GM12874 (cell line): ENCODE measurements around the gene SLC19A1.

Source experiments
- CTCF ChIP-seq: IDR thresholded peaks from 2 replicates; pipeline ENCODE4 v1.5.1; 2011; ENCODE audit warnings: low read depth, mild to moderate bottlenecking, control low read depth, low read length, moderate library complexity; ENCODE audit not compliant: insufficient read depth

Gene SLC19A1

DNA sequence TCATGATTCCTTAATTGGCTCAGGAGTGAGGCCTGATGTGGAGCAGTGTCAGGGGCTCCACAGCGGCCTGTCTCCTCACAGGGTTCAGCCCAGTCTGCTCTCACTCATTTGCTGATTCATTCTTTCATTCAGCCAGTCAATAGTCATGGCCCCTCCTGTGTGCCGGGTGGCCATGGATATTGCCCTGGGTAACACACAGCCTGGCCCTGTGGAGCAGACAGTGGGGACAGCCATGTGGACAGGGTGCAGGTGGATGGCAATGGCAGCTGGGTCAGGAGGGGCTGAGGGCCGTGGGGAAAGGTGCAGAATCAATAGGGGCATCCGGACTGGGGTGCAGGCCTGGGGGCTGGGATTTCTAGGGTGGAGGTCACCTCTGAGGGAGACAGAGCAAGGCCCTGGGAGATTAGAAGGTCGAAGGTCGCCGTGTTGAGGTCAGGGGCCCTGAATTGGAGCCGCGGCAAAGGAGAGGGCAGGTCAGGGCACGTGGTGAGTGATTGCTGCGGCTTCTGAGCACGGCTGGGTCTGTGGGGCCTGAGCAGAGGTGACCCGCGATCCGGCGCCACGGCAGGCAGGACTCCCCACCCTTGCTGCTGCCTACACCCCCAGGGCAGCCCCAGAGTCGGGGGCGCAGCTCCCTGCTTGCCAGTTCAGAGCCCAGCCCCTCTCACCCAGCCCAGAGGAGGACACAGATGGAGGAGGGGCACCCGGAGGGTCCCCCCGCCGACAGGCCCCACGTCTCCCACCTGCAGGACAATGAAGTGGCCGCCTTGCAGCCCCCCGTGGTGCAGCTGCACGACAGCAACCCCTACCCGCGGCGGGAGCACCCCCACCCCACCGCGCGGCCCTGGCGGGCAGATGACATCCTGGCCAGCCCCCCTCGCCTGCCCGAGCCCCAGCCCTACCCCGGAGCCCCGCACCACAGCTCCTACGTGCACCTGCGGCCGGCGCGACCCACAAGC, 33.4 kb downstream of the SLC19A1 start:
- TF ChIP-seq CTCF, result no peak

GRCh38 chr21:45507888-45508508, 34.2 kb downstream of the SLC19A1 start:
- no peak for TF ChIP-seq CTCF

DNA sequence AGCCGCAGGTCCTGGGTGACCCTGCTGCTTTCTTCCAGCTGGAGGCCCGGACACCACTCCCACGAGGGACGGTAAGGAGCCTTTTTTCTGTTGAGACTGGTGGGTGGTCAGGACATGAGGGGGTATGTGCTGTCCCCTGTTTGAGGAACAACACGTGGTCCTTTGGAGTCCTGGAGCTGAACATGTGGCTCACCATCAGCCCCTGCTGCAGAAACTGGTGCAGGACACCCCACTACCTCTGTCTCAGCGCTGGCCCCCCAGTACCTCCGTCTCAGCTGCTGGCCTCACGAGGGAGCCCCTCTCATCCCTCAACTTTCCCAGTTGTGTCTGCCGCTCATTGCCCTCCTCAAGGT, 34.7 kb downstream of the SLC19A1 start:
- no peak for TF ChIP-seq CTCF

DNA sequence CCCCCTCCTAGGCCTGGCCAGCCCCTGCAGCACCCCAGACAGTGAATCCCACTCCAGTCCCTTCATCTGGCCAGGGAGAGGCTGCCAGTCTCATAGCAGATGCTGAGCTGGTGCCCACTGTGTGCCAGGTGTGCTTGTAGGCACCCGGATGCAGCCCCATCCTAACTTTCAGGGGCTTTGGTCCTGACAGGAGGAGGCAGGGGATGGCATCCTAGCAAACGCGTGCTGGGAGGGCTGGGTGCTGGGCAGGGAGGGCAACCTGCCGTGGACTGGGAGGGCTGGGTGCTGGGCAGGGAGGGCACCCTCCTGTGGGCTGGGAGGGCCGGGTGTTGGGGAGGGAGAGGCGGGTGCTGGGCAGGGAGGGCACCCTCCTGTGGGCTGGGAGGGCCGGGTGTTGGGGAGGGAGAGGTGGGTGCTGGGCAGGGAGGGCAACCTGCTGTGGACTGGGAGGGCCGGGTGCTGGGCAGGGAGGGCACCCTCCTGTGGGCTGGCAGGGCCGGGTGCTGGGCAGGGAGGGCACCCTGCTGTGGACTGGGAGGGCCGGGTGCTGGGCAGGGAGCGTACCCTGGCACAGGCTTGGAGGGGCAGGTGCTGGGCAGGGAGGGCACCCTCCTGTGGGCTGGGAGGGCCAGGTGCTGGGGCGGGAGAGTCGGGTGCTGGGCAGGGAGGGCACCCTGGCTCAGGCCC, 35.3 kb downstream of the SLC19A1 start:
- no peak for TF ChIP-seq CTCF

- TF ChIP-seq CTCF, result no peak
Measured at GRCh38 chr21:45506241-45506817, 35.9 kb downstream of the SLC19A1 start.

GRCh38 chr21:45505416-45506021, 36.7 kb downstream of the SLC19A1 start:
- TF ChIP-seq CTCF, result no peak
